HG02981 (cell line): ENCODE measurements around the gene GINS2.

ENCODE experiments used
- ATAC-seq: cut with Tn5 transposase; IDR thresholded peaks from one replicate; pipeline ENCODE4 v1.9.1; 2021; ENCODE audit warnings: mild to moderate bottlenecking, moderate library complexity; ENCODE audit not compliant: unreplicated experiment

Gene GINS2

DNA sequence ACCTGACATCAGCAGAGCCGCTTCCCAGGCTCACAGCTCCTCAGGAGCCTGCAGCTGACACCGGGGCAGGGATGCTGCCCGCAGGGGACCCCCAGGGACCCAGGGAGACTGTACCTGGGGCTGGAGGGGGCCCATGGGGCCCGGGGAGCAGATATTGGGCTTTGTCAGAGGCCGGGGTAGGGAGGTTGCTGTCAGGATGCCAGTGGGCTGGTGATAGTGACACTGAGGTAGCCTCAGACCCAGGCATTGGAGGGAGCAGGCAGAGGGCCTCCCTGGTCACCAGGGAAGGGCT is 60.5 kb downstream of the GINS2 start:
- no peak for ATAC-seq

DNA sequence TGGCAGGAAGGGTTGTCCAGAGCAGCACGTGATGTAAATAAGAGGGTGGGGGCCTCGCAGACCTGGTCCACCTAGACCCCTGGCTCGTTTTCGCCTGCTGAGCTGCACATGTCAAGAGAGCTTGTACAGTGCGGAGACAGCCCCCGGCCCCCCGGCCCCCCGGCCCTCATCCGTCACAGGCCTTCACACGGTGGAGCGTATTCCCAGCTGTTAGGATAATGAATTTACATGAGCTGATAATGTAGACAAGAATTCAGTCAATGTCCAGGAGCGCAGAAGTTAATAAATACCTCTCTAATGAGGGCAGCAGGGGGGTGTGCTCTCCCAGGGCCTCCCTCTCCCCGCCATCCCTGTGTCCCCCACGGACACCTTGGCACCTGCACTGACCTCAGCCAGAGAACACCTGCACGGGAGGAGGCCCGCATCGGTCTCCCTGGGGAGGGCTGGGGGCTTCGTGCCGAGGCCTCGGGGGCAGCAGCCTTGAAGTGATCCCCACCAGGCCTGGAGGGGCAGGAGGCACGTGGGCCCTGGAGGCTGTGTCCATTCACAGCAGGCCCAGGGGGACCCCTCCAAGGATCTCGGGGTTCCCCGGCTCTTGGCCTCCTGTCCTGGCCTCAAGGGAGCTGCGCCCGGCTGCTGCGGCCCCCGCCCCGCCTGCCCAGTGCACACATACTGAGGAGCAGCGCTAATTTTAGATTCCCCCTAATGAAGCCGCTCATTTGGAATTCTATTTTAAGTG is 61.1 kb downstream of the GINS2 start:
- no peak for ATAC-seq

DNA sequence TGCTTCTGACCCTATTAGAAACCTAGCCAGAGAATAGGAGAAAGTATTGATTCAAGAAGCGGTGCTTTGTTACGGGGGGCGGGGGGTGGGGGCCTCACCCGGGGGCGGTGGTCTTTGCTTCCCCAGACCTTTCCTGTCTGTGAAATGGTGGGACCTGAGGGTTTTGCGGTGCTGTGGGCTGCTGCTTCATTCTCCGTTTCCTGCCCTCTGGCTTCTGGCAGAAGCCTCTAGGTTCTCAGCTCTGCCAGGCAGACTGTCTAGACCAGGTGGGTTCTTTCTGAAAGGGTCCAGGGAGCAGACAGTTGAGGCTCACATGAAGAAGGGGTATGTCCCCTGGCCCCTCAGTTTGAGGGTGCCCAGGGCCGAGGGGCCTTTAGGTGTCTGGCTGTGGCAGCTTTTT is 61.7 kb downstream of the GINS2 start:
- no peak for ATAC-seq
